Adrenal gland (tissue), 5 donors: ENCODE results near the gene PIK3CG.

ENCODE experiments used
- CTCF ChIP-seq, 6 experiments: fragments of 450-650 bp in 4 of 6; fragments of 200-600 bp in 2 of 6; sonication (generic) in 1 of 6; IDR thresholded peaks; 1 replicate in 5 of 6; 2 replicates in 1 of 6; pipeline versions ENCODE4 v1.5.1 to v1.8.0; 2016 to 2021; ENCODE audit warnings: antibody characterized with exemption in 6 of 6, mild to moderate bottlenecking in 2 of 6, moderate library complexity in 1 of 6
- POLR2A ChIP-seq, 2 donors: fragments of 450-650 bp; IDR thresholded peaks; one replicate each; pipeline ENCODE4 v1.6.1; 2017; ENCODE audit warnings: antibody characterized with exemption in 2 of 2, mild to moderate bottlenecking in 2 of 2, moderate library complexity in 1 of 2
- donor health status: DM: no; HTN: no; CAD: no.

- TF ChIP-seq POLR2A (IDR thresholded peaks at IDR 0.05) (no peak), CTCF (IDR thresholded peaks at IDR 0.05) (no peak)
These were observed 48.0 kb upstream of the PIK3CG start for GRCh38 chr7:106817098-106817497.
